ENCODE results near the gene PEX5.

Gene PEX5

DNA sequence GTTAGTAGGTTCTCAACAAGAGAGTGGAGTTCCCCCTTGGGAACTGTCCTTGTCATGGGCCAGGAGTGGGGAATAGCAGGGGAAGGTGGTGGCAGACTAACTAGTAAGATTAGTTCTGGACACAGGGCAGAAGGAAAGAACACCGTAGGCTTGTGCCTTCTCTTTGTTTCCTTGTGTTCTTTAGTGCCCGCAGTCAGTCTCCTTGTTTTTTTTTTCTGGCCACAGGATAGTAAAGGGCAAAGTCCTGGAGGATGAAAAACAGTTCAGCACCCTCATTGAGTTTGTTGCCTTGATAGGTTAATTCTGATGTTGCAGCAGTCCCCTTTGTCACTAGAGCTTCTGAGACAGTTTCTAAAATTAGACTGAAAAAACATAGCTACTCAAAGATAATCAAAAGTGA is 8.4 kb downstream of the PEX5 start:
- H3K9me3 ChIP-seq (ENCODE audit: control insufficient read depth, insufficient read depth, low read depth, low read length), result no peaks in the 10 kb centered on the region
- H3K4me3 ChIP-seq (ENCODE audit: low read depth, low read length), result no peak overlapping the region
- ChIA-PET CTCF (interaction anchor here (1.1 kb wide), 1 partner anchor 9 kb away, joined by 4 read pairs; no protein-coding TSS in a partner anchor), POLR2A (interaction anchor here (0.6 kb wide), 1 partner anchor 283 kb away, joined by 3 read pairs; the partner anchor contains the start of gene ENO2)
- peaks cover 13% of the 10 kb centered on the region for H3K4me1 ChIP-seq (ENCODE audit: control insufficient read depth, insufficient read depth, low read length)
- H3K27ac ChIP-seq (ENCODE audit: extremely low read depth, low read depth, low read length), result no peak overlapping the region
- H3K36me3 ChIP-seq (ENCODE audit: control insufficient read depth in 2 of 2, insufficient read depth in 1 of 2, low read length in 2 of 2), result peaks cover 17 to 57% of the 10 kb centered on the region in 2 experiments
- TF ChIP-seq HOXD13 (CRISPR knock-in tag; IDR thresholded peaks at IDR 0.05; ENCODE audit: borderline replicate concordance) (no peak), ZNF10 (tag by site-specific recombination; IDR thresholded peaks at IDR 0.05) (0 out of 2 replicates have a peak, but pooled peaks have one; percentile 14)
- TF ChIP-seq, protein P1, sequence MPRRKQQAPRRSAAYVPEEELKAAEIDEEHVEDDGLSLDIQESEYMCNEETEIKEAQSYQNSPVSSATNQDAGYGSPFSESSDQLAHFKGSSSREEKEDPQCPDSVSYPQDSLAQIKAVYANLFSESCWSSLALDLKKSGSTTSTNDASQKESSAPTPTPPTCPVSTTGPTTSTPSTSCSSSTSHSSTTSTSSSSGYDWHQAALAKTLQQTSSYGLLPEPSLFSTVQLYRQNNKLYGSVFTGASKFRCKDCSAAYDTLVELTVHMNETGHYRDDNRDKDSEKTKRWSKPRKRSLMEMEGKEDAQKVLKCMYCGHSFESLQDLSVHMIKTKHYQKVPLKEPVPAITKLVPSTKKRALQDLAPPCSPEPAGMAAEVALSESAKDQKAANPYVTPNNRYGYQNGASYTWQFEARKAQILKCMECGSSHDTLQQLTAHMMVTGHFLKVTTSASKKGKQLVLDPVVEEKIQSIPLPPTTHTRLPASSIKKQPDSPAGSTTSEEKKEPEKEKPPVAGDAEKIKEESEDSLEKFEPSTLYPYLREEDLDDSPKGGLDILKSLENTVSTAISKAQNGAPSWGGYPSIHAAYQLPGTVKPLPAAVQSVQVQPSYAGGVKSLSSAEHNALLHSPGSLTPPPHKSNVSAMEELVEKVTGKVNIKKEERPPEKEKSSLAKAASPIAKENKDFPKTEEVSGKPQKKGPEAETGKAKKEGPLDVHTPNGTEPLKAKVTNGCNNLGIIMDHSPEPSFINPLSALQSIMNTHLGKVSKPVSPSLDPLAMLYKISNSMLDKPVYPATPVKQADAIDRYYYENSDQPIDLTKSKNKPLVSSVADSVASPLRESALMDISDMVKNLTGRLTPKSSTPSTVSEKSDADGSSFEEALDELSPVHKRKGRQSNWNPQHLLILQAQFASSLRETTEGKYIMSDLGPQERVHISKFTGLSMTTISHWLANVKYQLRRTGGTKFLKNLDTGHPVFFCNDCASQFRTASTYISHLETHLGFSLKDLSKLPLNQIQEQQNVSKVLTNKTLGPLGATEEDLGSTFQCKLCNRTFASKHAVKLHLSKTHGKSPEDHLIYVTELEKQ (tag by site-specific recombination; IDR thresholded peaks at IDR 0.05; ENCODE audit: borderline replicate concordance), result no peak

DNA sequence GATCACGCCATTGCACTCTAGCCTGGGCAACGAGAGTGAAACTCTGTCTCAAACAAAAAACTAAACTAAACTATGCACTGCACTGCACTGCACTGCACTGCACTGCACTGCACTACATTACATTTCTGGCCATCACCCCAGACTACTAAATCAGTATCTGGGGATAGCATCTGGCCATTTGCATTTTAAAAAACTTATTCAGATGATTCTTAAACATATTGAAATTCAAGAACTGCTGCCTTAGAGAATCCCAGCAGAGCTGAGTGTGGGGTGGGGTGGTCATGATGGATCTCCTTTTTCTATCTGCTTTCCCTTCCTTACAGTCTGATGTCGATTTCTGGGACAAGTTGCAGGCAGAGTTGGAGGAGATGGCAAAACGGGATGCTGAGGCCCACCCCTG is 13.6 kb downstream of the PEX5 start:
- Histone ChIP-seq H3K27ac (ENCODE audit: extremely low read depth, low read depth, low read length) (no peak overlapping the region), H3K9me3 (ENCODE audit: control insufficient read depth, insufficient read depth, low read depth, low read length) (no peaks in the 10 kb centered on the region), H3K36me3 (ENCODE audit: control insufficient read depth in 2 of 2, insufficient read depth in 1 of 2, low read length in 2 of 2) (peaks cover 56 to 79% of the 10 kb centered on the region in 2 experiments), H3K4me3 (ENCODE audit: low read depth, low read length) (no peak overlapping the region), H3K4me1 (ENCODE audit: control insufficient read depth, insufficient read depth, low read length) (no peaks in the 10 kb centered on the region)
- ChIA-PET POLR2A (no interaction called here), CTCF (interaction anchor here (0.6 to 1.1 kb wide), 3 partner anchors 14 to 49 kb away, joined by 3 read pairs; partner anchors contain the start of gene PEX5)
- TF ChIP-seq, protein P2, sequence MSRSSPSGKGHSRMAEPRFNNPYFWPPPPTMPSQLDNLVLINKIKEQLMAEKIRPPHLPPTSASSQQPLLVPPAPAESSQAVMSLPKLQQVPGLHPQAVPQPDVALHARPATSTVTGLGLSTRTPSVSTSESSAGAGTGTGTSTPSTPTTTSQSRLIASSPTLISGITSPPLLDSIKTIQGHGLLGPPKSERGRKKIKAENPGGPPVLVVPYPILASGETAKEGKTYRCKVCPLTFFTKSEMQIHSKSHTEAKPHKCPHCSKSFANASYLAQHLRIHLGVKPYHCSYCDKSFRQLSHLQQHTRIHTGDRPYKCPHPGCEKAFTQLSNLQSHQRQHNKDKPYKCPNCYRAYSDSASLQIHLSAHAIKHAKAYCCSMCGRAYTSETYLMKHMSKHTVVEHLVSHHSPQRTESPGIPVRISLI (tag by site-specific recombination; IDR thresholded peaks at IDR 0.05), result no peak
- TF ChIP-seq ZNF16 (tag by site-specific recombination; IDR thresholded peaks at IDR 0.05; ENCODE audit: low read depth) (no peak), ZNF585B (tag by site-specific recombination; IDR thresholded peaks at IDR 0.05) (no peak), ZNF211 (tag by site-specific recombination; IDR thresholded peaks at IDR 0.05; ENCODE audit: low read depth) (no peak), ZNF473 (tag by site-specific recombination; IDR thresholded peaks at IDR 0.05) (no peak), ZNF239 (tag by site-specific recombination; IDR thresholded peaks at IDR 0.05) (no peak), HOXC10 (CRISPR knock-in tag; IDR thresholded peaks at IDR 0.05) (no peak), ZNF776 (tag by site-specific recombination; IDR thresholded peaks at IDR 0.05; ENCODE audit: borderline replicate concordance) (no peak), ZNF433 (tag by site-specific recombination; IDR thresholded peaks at IDR 0.05; ENCODE audit: low read depth) (no peak), TCF7L2 (IDR thresholded peaks at IDR 0.05; ENCODE audit: borderline replicate concordance, low read depth, low read length) (no peak)
- TF ChIP-seq, protein P3, sequence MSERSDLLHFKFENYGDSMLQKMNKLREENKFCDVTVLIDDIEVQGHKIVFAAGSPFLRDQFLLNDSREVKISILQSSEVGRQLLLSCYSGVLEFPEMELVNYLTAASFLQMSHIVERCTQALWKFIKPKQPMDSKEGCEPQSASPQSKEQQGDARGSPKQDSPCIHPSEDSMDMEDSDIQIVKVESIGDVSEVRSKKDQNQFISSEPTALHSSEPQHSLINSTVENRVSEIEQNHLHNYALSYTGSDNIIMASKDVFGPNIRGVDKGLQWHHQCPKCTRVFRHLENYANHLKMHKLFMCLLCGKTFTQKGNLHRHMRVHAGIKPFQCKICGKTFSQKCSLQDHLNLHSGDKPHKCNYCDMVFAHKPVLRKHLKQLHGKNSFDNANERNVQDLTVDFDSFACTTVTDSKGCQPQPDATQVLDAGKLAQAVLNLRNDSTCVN (tag by site-specific recombination; optimal IDR thresholded peaks at IDR 0.05), result no peak
- TF ChIP-seq, protein P4, sequence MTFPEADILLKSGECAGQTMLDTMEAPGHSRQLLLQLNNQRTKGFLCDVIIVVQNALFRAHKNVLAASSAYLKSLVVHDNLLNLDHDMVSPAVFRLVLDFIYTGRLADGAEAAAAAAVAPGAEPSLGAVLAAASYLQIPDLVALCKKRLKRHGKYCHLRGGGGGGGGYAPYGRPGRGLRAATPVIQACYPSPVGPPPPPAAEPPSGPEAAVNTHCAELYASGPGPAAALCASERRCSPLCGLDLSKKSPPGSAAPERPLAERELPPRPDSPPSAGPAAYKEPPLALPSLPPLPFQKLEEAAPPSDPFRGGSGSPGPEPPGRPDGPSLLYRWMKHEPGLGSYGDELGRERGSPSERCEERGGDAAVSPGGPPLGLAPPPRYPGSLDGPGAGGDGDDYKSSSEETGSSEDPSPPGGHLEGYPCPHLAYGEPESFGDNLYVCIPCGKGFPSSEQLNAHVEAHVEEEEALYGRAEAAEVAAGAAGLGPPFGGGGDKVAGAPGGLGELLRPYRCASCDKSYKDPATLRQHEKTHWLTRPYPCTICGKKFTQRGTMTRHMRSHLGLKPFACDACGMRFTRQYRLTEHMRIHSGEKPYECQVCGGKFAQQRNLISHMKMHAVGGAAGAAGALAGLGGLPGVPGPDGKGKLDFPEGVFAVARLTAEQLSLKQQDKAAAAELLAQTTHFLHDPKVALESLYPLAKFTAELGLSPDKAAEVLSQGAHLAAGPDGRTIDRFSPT (tag by site-specific recombination; IDR thresholded peaks at IDR 0.05), result no peak
- TF ChIP-seq, protein P5, sequence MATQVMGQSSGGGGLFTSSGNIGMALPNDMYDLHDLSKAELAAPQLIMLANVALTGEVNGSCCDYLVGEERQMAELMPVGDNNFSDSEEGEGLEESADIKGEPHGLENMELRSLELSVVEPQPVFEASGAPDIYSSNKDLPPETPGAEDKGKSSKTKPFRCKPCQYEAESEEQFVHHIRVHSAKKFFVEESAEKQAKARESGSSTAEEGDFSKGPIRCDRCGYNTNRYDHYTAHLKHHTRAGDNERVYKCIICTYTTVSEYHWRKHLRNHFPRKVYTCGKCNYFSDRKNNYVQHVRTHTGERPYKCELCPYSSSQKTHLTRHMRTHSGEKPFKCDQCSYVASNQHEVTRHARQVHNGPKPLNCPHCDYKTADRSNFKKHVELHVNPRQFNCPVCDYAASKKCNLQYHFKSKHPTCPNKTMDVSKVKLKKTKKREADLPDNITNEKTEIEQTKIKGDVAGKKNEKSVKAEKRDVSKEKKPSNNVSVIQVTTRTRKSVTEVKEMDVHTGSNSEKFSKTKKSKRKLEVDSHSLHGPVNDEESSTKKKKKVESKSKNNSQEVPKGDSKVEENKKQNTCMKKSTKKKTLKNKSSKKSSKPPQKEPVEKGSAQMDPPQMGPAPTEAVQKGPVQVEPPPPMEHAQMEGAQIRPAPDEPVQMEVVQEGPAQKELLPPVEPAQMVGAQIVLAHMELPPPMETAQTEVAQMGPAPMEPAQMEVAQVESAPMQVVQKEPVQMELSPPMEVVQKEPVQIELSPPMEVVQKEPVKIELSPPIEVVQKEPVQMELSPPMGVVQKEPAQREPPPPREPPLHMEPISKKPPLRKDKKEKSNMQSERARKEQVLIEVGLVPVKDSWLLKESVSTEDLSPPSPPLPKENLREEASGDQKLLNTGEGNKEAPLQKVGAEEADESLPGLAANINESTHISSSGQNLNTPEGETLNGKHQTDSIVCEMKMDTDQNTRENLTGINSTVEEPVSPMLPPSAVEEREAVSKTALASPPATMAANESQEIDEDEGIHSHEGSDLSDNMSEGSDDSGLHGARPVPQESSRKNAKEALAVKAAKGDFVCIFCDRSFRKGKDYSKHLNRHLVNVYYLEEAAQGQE (tag by site-specific recombination; IDR thresholded peaks at IDR 0.05), result no peak

Data from HEK293 (cell line).